Natural killer cell (primary cell): ENCODE data around the gene CNRIP1. TPM values are rescaled to one million over a fixed set of nuclear protein-coding genes. Genes with fewer than 3 reads are reported as not detected.
A peak's percentile ranks its signal among the peaks of the same experiment; 100 is the strongest.

Source experiments
- ATAC-seq, 3 donors: fragments of 150-1000 bp in 2 of 3; fragments of 200-7000 bp in 1 of 3; cut with Tn5 transposase; 1 replicate in 1 of 3; 2 replicates in 2 of 3; pipeline ENCODE4 v1.10.0; 2021; ENCODE audit warnings: mild to moderate bottlenecking in 2 of 3, moderate library complexity in 2 of 3
- DNase-seq, 2 donors: peaks; one replicate each; pipeline versions ENCODE4 v3.0.0 to v3.0.0-alpha.2; 2013 to 2021; ENCODE audit warnings: mixed read lengths in 1 of 2
- H3K27ac ChIP-seq: one replicate; pipeline ENCODE4 v1.5.1; 2013; ENCODE audit warnings: mild to moderate bottlenecking, low read length
- H3K27me3 ChIP-seq: one replicate; pipeline ENCODE4 v1.6.1; 2013; ENCODE audit warnings: low read length; ENCODE audit not compliant: control insufficient read depth, insufficient read depth
- H3K36me3 ChIP-seq: one replicate; pipeline ENCODE4 v1.6.1; 2013; ENCODE audit warnings: low read length; ENCODE audit not compliant: control insufficient read depth, insufficient read depth
- H3K4me1 ChIP-seq: one replicate; pipeline ENCODE4 v1.6.1; 2013; ENCODE audit warnings: low read length; ENCODE audit not compliant: control insufficient read depth, insufficient read depth
- H3K4me3 ChIP-seq: one replicate; pipeline ENCODE4 v1.5.1; 2013; ENCODE audit warnings: low read length
- H3K9me3 ChIP-seq: one replicate; pipeline ENCODE4 v1.6.1; 2013; ENCODE audit warnings: low read length; ENCODE audit not compliant: control insufficient read depth, insufficient read depth
- H3K27ac Mint-ChIP-seq, 2 donors: one replicate each; pipeline ENCODE4 v1.8.0; 2022; ENCODE audit warnings: mild to moderate bottlenecking in 2 of 2, mixed read lengths in 2 of 2, moderate library complexity in 1 of 2
- H3K27me3 Mint-ChIP-seq, 2 donors: one replicate each; pipeline ENCODE4 v1.8.0; 2022; ENCODE audit warnings: low read depth in 2 of 2, mixed read lengths in 2 of 2
- H3K36me3 Mint-ChIP-seq: one replicate; pipeline ENCODE4 v1.8.0; 2022; ENCODE audit warnings: mixed read lengths
- H3K4me1 Mint-ChIP-seq, 2 donors: one replicate each; pipeline ENCODE4 v1.8.0; 2022; ENCODE audit warnings: mixed read lengths in 2 of 2
- H3K4me3 Mint-ChIP-seq: one replicate; pipeline ENCODE4 v1.8.0; 2022; ENCODE audit warnings: mild to moderate bottlenecking, moderate library complexity, mixed read lengths
- H3K9me3 Mint-ChIP-seq, 2 donors: one replicate each; pipeline ENCODE4 v1.8.0; 2022; ENCODE audit warnings: mixed read lengths in 2 of 2
- CTCF ChIP-seq: fragments of 200-600 bp; IDR thresholded peaks from one replicate; pipeline ENCODE4 v1.8.0; 2022; ENCODE audit warnings: antibody characterized with exemption
- WGBS: methylation state at CpG from one replicate; pipeline ENCODE4 v1.1.7; 2013; ENCODE audit warnings: missing lambda C conversion rate; ENCODE audit not compliant: insufficient coverage; 5-methylcytosine and 5-hydroxymethylcytosine counted together
- intact Hi-C: fragments of 100-400 bp; cut with micrococcal nuclease; formaldehyde crosslinking; loops from one replicate; pipeline ENCODE4 v1.14.2; 2022
- total RNA-seq, 4 donors: library from RNA; stranded (reverse); fragments of 120-200 nt in 1 of 4; gene quantifications; one replicate each; pipeline versions ENCODE4 v1.2.3 to v1.2.4, GENCODE V29; 2013 to 2022

CNRIP1 gene
- total RNA-seq, 3 donors from 2014 or later (not counting 1 experiment from before 2014, with no cell fraction given), result 0.39 to 0.98 TPM; not detected in 1

- H3K27me3 Mint-ChIP-seq, result peaks cover 9 to 10% of the 10 kb centered on the region in 2 donors
Measured at GRCh38 chr2:68282811-68283418, 36.8 kb downstream of the CNRIP1 start.

GRCh38 chr2:68280796-68281195 is 39.0 kb downstream of the CNRIP1 start:
- TF ChIP-seq CTCF, result no peak
- no peak overlapping the region for H3K4me3 ChIP-seq
- intact Hi-C loops, result no loop called here

More at GRCh38 chr2:68282811-68283418, 36.8 kb downstream of the CNRIP1 start:
- Histone ChIP-seq H3K4me3 (no peak overlapping the region), H3K27me3 (no peaks in the 10 kb centered on the region), H3K9me3 (no peaks in the 10 kb centered on the region), H3K36me3 (no peaks in the 10 kb centered on the region), H3K4me1 (no peaks in the 10 kb centered on the region), H3K27ac (no peak overlapping the region)
- H3K36me3 Mint-ChIP-seq, result no peaks in the 10 kb centered on the region
- H3K9me3 Mint-ChIP-seq, result no peaks in the 10 kb centered on the region
- WGBS, result 33% methylated on average over 3 of the region's 5 CpGs
- H3K4me1 Mint-ChIP-seq, result no peaks in the 10 kb centered on the region
- no peak overlapping the region for H3K27ac Mint-ChIP-seq
- intact Hi-C loops, result loop anchor here (1.0 to 2.0 kb wide), 2 partner anchors 87 to 160 kb away; no protein-coding TSS in a partner anchor
- DNase-seq, result peak in 1 of 2 donors; percentile 71
- ATAC-seq, result peak; percentile 57 to 74 (median 64)
- peak; percentile 71 for TF ChIP-seq CTCF
- no peak overlapping the region for H3K4me3 Mint-ChIP-seq

GRCh38 chr2:68280348-68280747 is 39.4 kb downstream of the CNRIP1 start:
- Mint-ChIP-seq H3K9me3 (no peaks in the 10 kb centered on the region), H3K36me3 (no peaks in the 10 kb centered on the region), H3K4me1 (no peaks in the 10 kb centered on the region), H3K27me3 (peaks cover 9 to 31% of the 10 kb centered on the region in 2 donors), H3K27ac (no peak overlapping the region), H3K4me3 (no peak overlapping the region)
- Histone ChIP-seq H3K36me3 (no peaks in the 10 kb centered on the region), H3K9me3 (no peaks in the 10 kb centered on the region), H3K27ac (no peak overlapping the region), H3K4me3 (no peak overlapping the region), H3K27me3 (no peaks in the 10 kb centered on the region), H3K4me1 (no peaks in the 10 kb centered on the region)
- WGBS, result no CpG with 5 or more reads among the region's 1 CpG
- DNase-seq (no peak), ATAC-seq (no peak)
- intact Hi-C loops, result no loop called here
- no peak for TF ChIP-seq CTCF

More at GRCh38 chr2:68280796-68281195, 39.0 kb downstream of the CNRIP1 start:
- Mint-ChIP-seq H3K27ac (no peak overlapping the region), H3K9me3 (no peaks in the 10 kb centered on the region), H3K4me1 (no peaks in the 10 kb centered on the region), H3K4me3 (no peak overlapping the region), H3K27me3 (peaks cover 9 to 26% of the 10 kb centered on the region in 2 donors), H3K36me3 (no peaks in the 10 kb centered on the region)
- ATAC-seq (no peak), DNase-seq (no peak)
- WGBS, result 100% methylated on average over 1 of the region's 1 CpG
- Histone ChIP-seq H3K27me3 (no peaks in the 10 kb centered on the region), H3K36me3 (no peaks in the 10 kb centered on the region), H3K27ac (no peak overlapping the region), H3K4me1 (no peaks in the 10 kb centered on the region), H3K9me3 (no peaks in the 10 kb centered on the region)

GRCh38 chr2:68279691-68280090 is 40.1 kb downstream of the CNRIP1 start:
- no peaks in the 10 kb centered on the region for H3K36me3 Mint-ChIP-seq
- no peaks in the 10 kb centered on the region for H3K9me3 Mint-ChIP-seq
- DNase-seq (no peak), ATAC-seq (no peak)
- peaks cover 9 to 31% of the 10 kb centered on the region in 2 donors for H3K27me3 Mint-ChIP-seq
- no peak for TF ChIP-seq CTCF
- Histone ChIP-seq H3K9me3 (no peaks in the 10 kb centered on the region), H3K27me3 (no peaks in the 10 kb centered on the region), H3K27ac (no peak overlapping the region), H3K4me1 (no peaks in the 10 kb centered on the region), H3K4me3 (no peak overlapping the region), H3K36me3 (no peaks in the 10 kb centered on the region)
- intact Hi-C loops, result no loop called here
- H3K4me3 Mint-ChIP-seq, result no peak overlapping the region
- no peak overlapping the region for H3K27ac Mint-ChIP-seq
- WGBS, result 87% methylated on average over 2 of the region's 4 CpGs
- H3K4me1 Mint-ChIP-seq, result no peaks in the 10 kb centered on the region
